ENCODE data around the gene CD28.

DNA sequence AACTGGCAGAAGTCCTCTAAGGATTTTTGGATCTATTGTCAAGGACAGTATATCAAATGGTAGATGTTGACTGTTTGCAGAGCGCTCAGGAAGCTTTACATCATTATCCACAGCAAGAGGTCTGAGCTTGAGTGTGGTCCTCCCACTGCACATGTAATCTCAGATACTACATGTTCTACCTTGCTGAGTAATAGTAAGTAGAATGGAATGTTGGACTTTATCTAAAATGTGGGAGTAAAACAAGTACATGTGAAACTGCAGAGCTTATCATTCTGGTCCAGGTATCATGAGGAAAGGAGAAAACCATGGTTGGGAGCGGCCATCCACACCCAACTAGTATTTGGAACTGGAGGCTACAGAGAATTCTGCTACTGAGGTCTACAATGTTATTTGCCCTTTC, 19.3 kb upstream of the CD28 start:
- TF ChIP-seq, protein P1, sequence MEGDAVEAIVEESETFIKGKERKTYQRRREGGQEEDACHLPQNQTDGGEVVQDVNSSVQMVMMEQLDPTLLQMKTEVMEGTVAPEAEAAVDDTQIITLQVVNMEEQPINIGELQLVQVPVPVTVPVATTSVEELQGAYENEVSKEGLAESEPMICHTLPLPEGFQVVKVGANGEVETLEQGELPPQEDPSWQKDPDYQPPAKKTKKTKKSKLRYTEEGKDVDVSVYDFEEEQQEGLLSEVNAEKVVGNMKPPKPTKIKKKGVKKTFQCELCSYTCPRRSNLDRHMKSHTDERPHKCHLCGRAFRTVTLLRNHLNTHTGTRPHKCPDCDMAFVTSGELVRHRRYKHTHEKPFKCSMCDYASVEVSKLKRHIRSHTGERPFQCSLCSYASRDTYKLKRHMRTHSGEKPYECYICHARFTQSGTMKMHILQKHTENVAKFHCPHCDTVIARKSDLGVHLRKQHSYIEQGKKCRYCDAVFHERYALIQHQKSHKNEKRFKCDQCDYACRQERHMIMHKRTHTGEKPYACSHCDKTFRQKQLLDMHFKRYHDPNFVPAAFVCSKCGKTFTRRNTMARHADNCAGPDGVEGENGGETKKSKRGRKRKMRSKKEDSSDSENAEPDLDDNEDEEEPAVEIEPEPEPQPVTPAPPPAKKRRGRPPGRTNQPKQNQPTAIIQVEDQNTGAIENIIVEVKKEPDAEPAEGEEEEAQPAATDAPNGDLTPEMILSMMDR (IDR thresholded peaks at IDR 0.05): no peak
- TF ChIP-seq POLR2AphosphoS5 (IDR thresholded peaks at IDR 0.05): no peak

All from prostate gland (tissue), 2 donors.